Measurements from ENCODE around the gene ADAMTS9. TPM values are rescaled to one million over a fixed set of nuclear protein-coding genes. Genes with fewer than 3 reads are reported as not detected.

ADAMTS9 gene
- total RNA-seq, 1 donor from 2014 or later = 47.7 TPM

DNA sequence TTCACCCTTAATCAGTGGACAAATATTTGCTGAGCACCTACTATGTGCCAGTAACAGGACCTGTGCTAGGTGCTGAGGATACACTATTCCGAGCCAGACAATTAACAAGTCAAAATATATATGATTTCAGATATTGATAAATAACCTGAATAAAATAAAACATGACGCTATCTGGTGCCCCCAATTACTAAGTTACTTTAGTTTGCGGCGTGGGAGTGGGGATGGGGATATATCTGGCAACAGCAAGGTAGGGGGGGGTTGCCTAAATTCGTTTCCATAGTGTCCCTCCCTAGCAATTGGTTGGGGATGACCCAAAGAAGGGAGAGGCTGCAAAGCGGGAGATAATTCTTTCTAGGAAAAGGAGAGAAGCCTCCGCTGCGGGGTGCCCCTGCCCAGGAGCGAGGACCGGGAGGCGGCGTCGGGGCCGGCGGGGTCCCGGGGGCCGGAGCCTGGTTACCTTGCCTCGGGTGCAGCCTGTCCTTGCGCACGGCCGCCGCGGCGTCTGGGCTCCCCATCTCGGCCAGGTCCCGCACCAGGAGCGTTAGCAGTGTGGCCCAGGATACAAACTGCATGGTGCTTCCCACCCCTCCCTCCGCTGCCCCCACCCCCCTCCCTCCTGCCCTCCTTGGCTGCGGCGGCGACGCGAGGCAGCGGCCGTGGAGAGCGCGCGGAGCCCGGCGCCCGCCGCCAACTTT lies 567 bp downstream of the ADAMTS9 start:
- Histone ChIP-seq H3F3A (ENCODE audit: low read depth) (peaks cover 52% of the 10 kb centered on the region), H3K4me2 (peak overlapping the region; percentile 97), H3K27me3 (peaks cover 51% of the 10 kb centered on the region), H3K79me2 (ENCODE audit: low read depth) (peaks cover 9% of the 10 kb centered on the region), H3K36me3 (no peaks in the 10 kb centered on the region), H2AFZ (replicated peaks) (no peak overlapping the region), H3K9ac (no peak overlapping the region), H3K9me3 (ENCODE audit: low read depth) (no peaks in the 10 kb centered on the region), H4K20me1 (ENCODE audit: low read depth) (peaks cover 9% of the 10 kb centered on the region), H3K4me1 (peaks cover 31% of the 10 kb centered on the region), H3K4me3 (peak overlapping the region; percentile 67), H3K27ac (no peak overlapping the region)
- TF ChIP-seq EZH2 (IDR thresholded peaks at IDR 0.05) (no peak), EZH2phosphoT487 (IDR thresholded peaks at IDR 0.05) (peak; percentile 2)
- H3K4me3 Mint-ChIP-seq = peak overlapping the region; percentile 98
- H3K9me3 Mint-ChIP-seq = no peaks in the 10 kb centered on the region
- H3K36me3 Mint-ChIP-seq = peaks cover 3% of the 10 kb centered on the region
- peaks cover 55% of the 10 kb centered on the region for H3K4me1 Mint-ChIP-seq
- peaks cover 5% of the 10 kb centered on the region for H3K27me3 Mint-ChIP-seq (ENCODE audit: insufficient read depth, low read depth)
- no peak overlapping the region for H3K27ac Mint-ChIP-seq
- DNase-seq (ENCODE audit: low spot score) = no peak

DNA sequence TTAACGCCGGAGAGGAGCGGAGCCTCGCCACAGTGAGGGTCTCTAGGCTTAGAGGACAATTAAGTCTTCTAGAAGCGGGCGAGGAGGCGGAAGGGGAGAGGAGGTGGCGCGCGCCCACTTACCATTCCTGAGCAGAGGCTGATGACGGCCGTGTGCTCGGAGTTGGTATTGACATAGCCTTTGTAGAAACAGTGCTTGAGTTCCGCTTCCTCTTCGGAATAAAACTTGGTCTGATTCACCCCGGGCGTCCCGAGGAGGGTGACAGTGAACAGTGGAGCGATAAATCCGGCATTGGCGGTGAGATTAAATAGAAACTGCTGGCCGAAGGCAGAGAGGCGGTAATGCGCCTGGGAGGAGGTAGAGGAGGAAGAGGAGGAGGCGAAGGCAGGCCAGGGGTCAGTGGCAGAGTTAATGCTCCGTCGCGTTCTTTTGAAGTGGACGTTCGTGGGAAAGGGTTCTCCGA lies 1.3 kb downstream of the ADAMTS9 start:
- Mint-ChIP-seq H3K27me3 (ENCODE audit: insufficient read depth, low read depth) (peaks cover 5% of the 10 kb centered on the region), H3K4me3 (peak overlapping the region; percentile 98), H3K27ac (peak overlapping the region; percentile 86), H3K4me1 (peaks cover 54% of the 10 kb centered on the region), H3K9me3 (no peaks in the 10 kb centered on the region), H3K36me3 (peaks cover 4% of the 10 kb centered on the region)
- peak overlapping the region; percentile 23 for H2AFZ ChIP-seq (replicated peaks)
- H3K4me2 ChIP-seq = peak overlapping the region; percentile 97
- peak; percentile 75 for DNase-seq (ENCODE audit: low spot score)
- peaks cover 31% of the 10 kb centered on the region for H3K4me1 ChIP-seq
- no peak overlapping the region for H3K9ac ChIP-seq
- peak overlapping the region; percentile 67 for H3K4me3 ChIP-seq
- peaks cover 17% of the 10 kb centered on the region for H4K20me1 ChIP-seq (ENCODE audit: low read depth)
- H3F3A ChIP-seq (ENCODE audit: low read depth) = peaks cover 59% of the 10 kb centered on the region
- peaks cover 14% of the 10 kb centered on the region for H3K79me2 ChIP-seq (ENCODE audit: low read depth)
- no peaks in the 10 kb centered on the region for H3K36me3 ChIP-seq
- H3K27me3 ChIP-seq = peaks cover 55% of the 10 kb centered on the region
- no peaks in the 10 kb centered on the region for H3K9me3 ChIP-seq (ENCODE audit: low read depth)
- TF ChIP-seq, protein P1, sequence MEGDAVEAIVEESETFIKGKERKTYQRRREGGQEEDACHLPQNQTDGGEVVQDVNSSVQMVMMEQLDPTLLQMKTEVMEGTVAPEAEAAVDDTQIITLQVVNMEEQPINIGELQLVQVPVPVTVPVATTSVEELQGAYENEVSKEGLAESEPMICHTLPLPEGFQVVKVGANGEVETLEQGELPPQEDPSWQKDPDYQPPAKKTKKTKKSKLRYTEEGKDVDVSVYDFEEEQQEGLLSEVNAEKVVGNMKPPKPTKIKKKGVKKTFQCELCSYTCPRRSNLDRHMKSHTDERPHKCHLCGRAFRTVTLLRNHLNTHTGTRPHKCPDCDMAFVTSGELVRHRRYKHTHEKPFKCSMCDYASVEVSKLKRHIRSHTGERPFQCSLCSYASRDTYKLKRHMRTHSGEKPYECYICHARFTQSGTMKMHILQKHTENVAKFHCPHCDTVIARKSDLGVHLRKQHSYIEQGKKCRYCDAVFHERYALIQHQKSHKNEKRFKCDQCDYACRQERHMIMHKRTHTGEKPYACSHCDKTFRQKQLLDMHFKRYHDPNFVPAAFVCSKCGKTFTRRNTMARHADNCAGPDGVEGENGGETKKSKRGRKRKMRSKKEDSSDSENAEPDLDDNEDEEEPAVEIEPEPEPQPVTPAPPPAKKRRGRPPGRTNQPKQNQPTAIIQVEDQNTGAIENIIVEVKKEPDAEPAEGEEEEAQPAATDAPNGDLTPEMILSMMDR (IDR thresholded peaks at IDR 0.05) = no peak
- TF ChIP-seq EZH2 (IDR thresholded peaks at IDR 0.05) = peak; percentile 24
- TF ChIP-seq EZH2phosphoT487 (IDR thresholded peaks at IDR 0.05) = peak; percentile 10
- peak overlapping the region; percentile 51 for H3K27ac ChIP-seq

DNA sequence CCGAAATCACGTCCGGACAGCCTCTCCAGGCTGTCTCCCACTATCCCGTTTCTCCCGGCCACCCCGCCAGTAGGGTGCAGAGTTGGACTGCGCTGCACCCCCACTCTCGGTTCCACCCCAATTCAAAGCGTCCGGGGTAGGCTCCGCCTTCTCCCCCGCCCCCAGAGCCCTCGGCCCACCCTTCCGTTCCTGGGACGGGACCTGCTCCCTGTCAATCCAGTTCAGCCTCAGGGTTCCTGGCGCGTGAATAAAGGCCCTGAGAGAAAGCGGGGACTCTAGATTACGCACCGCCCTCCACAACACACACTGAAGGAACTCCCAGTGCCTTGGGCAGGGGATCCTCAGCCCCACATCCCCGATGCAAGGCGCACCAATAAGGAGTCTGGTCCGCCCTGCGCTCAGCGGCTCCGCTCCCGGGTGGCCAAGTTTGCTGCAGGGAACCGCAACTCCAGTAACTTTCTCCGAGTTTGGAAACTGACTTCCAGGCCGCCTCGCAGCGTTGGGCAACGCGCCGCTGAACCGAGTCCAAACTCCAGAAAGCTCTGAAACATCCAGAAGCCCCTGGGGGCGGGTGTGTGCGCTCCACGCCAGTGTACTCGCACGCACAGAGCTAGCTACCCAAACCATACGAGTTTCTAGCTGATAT lies 1.9 kb downstream of the ADAMTS9 start:
- Histone ChIP-seq H3K36me3 (no peaks in the 10 kb centered on the region), H3K79me2 (ENCODE audit: low read depth) (peaks cover 14% of the 10 kb centered on the region), H3K9me3 (ENCODE audit: low read depth) (no peaks in the 10 kb centered on the region), H2AFZ (replicated peaks) (peak overlapping the region; percentile 23), H3F3A (ENCODE audit: low read depth) (peaks cover 60% of the 10 kb centered on the region), H3K27ac (peak overlapping the region; percentile 51), H3K4me3 (peak overlapping the region; percentile 67), H3K27me3 (peaks cover 55% of the 10 kb centered on the region), H4K20me1 (ENCODE audit: low read depth) (peaks cover 18% of the 10 kb centered on the region), H3K4me1 (peaks cover 29% of the 10 kb centered on the region), H3K9ac (no peak overlapping the region), H3K4me2 (peak overlapping the region; percentile 97)
- Mint-ChIP-seq H3K27me3 (ENCODE audit: insufficient read depth, low read depth) (peaks cover 5% of the 10 kb centered on the region), H3K4me1 (peaks cover 53% of the 10 kb centered on the region), H3K36me3 (peaks cover 5% of the 10 kb centered on the region), H3K9me3 (no peaks in the 10 kb centered on the region), H3K4me3 (peak overlapping the region; percentile 98), H3K27ac (peak overlapping the region; percentile 86)
- TF ChIP-seq, protein P1 (IDR thresholded peaks at IDR 0.05) = peak; percentile 46
- TF ChIP-seq EZH2phosphoT487 (IDR thresholded peaks at IDR 0.05) (peak; percentile 40), EZH2 (IDR thresholded peaks at IDR 0.05) (peak; percentile 26)
- peak; percentile 95 for DNase-seq (ENCODE audit: low spot score)

Data from neural progenitor cell (in vitro differentiated cells).